WTC11 (cell line): ENCODE data around the gene MMS19. TPM values are rescaled to one million over a fixed set of nuclear protein-coding genes. Genes with fewer than 3 reads are reported as not detected.

Source experiments
- ATAC-seq: fragments of 200-7000 bp; cut with Tn5 transposase; 2 replicates; pipeline ENCODE4 v1.10.0; 2021; ENCODE audit warnings: mild to moderate bottlenecking, moderate library complexity
- CTCF ChIA-PET: fragments of 300-600 bp; sonication (Branson Sonifier 250); formaldehyde crosslinking; loops from one replicate; lab custom pipeline; 2021; ENCODE audit warnings: antibody characterized with exemption; lab: Charles Lee
- POLR2A ChIA-PET: fragments of 350-600 bp; sonication (Branson Sonifier 250); formaldehyde crosslinking; loops from one replicate; lab custom pipeline; 2021; ENCODE audit warnings: antibody characterized with exemption; lab: Charles Lee
- DNase-seq: peaks from one replicate; pipeline ENCODE4 v3.0.0; 2021; ENCODE audit warnings: low spot score
- H3K27ac Mint-ChIP-seq: 2 replicates; pipeline ENCODE4 v1.8.0; 2021; ENCODE audit warnings: mixed read lengths
- H3K27me3 Mint-ChIP-seq: 2 replicates; pipeline ENCODE4 v1.8.0; 2021; ENCODE audit warnings: low read depth, mild to moderate bottlenecking, moderate library complexity, mixed read lengths
- H3K36me3 Mint-ChIP-seq: 2 replicates; pipeline ENCODE4 v1.8.0; 2021; ENCODE audit warnings: mixed read lengths
- H3K4me1 Mint-ChIP-seq: 2 replicates; pipeline ENCODE4 v1.8.0; 2022; ENCODE audit warnings: mixed read lengths
- H3K4me3 Mint-ChIP-seq: 2 replicates; pipeline ENCODE4 v1.8.0; 2021; ENCODE audit warnings: mild to moderate bottlenecking, moderate library complexity, mixed read lengths
- H3K9me3 Mint-ChIP-seq: 2 replicates; pipeline ENCODE4 v1.8.0; 2021; ENCODE audit warnings: mixed read lengths
- ELF4 ChIP-seq: sonication (generic); formaldehyde crosslinking; IDR thresholded peaks from 2 replicates; pipeline ENCODE4 v1.8.1; 2022; ENCODE audit warnings: low read depth, mild to moderate bottlenecking, moderate library complexity, missing genetic modification reagents
- MXD4 ChIP-seq: fragments of 250-450 bp; sonication (Bioruptor Pico); IDR thresholded peaks from 2 replicates; pipeline ENCODE4 v1.8.0; 2021; ENCODE audit warnings: mild to moderate bottlenecking, moderate library complexity, borderline replicate concordance
- MYBL2 ChIP-seq: sonication (generic); formaldehyde crosslinking; IDR thresholded peaks from 2 replicates; pipeline ENCODE4 v1.8.1; 2023; ENCODE audit warnings: mild to moderate bottlenecking, moderate library complexity, missing genetic modification reagents
- NR1H2 ChIP-seq: sonication (generic); formaldehyde crosslinking; IDR thresholded peaks from 2 replicates; pipeline ENCODE4 v1.9.0; 2021; ENCODE audit warnings: mild to moderate bottlenecking, moderate library complexity, missing genetic modification reagents
- SOX15 ChIP-seq: fragments of 250-450 bp; sonication (Bioruptor Pico); IDR thresholded peaks from 2 replicates; pipeline ENCODE4 v1.9.0; 2021; ENCODE audit warnings: mild to moderate bottlenecking
- SP1 ChIP-seq: sonication (generic); formaldehyde crosslinking; conservative IDR thresholded peaks from 2 replicates; pipeline ENCODE4 v1.8.1; 2022; ENCODE audit warnings: missing genetic modification reagents
- ZBTB21 ChIP-seq: sonication (generic); formaldehyde crosslinking; IDR thresholded peaks from 2 replicates; pipeline ENCODE4 v1.8.1; 2023; ENCODE audit warnings: mild to moderate bottlenecking, missing genetic modification reagents, borderline replicate concordance
- ZNF121 ChIP-seq: sonication (generic); formaldehyde crosslinking; IDR thresholded peaks from 2 replicates; pipeline ENCODE4 v1.8.0; 2023; ENCODE audit warnings: missing genetic modification reagents
- ZNF396 ChIP-seq: fragments of 250-450 bp; sonication (Bioruptor Pico); IDR thresholded peaks from 2 replicates; pipeline ENCODE4 v1.8.0; 2021; ENCODE audit warnings: mild to moderate bottlenecking, moderate library complexity, borderline replicate concordance
- ZNF416 ChIP-seq: fragments of 250-450 bp; sonication (Bioruptor Pico); IDR thresholded peaks from 2 replicates; pipeline ENCODE4 v1.9.0; 2021; ENCODE audit warnings: mild to moderate bottlenecking, inconsistent platforms
- total RNA-seq: library from RNA; stranded (reverse); gene quantifications from 3 replicates; pipeline ENCODE4 v1.2.3, GENCODE V29; 2021
- TF ChIP-seq, protein P1 (sequence below): sonication (generic); formaldehyde crosslinking; IDR thresholded peaks from 2 replicates; pipeline ENCODE4 v1.8.1; 2022; ENCODE audit warnings: low read depth, missing genetic modification reagents, borderline replicate concordance
- TF ChIP-seq, protein P2 (sequence below): fragments of 250-450 bp; sonication (Bioruptor Pico); IDR thresholded peaks from 2 replicates; pipeline ENCODE4 v1.9.0; 2021; ENCODE audit warnings: mild to moderate bottlenecking, borderline replicate concordance
- TF ChIP-seq, protein P3 (sequence below): fragments of 250-450 bp; sonication (Bioruptor Pico); IDR thresholded peaks from 2 replicates; pipeline ENCODE4 v1.9.0; 2021; ENCODE audit warnings: mild to moderate bottlenecking
- TF ChIP-seq, protein P4 (sequence below): sonication (generic); formaldehyde crosslinking; IDR thresholded peaks from 2 replicates; pipeline ENCODE4 v1.8.0; 2022; ENCODE audit warnings: mild to moderate bottlenecking, missing genetic modification reagents
- TF ChIP-seq, protein P5 (sequence below): fragments of 250-450 bp; sonication (Bioruptor Pico); IDR thresholded peaks from 2 replicates; pipeline ENCODE4 v1.9.0; 2021; ENCODE audit warnings: moderate library complexity, mild to moderate bottlenecking, inconsistent platforms, borderline replicate concordance
- TF ChIP-seq, protein P6 (sequence below): fragments of 250-450 bp; sonication (Bioruptor Pico); IDR thresholded peaks from 2 replicates; pipeline ENCODE4 v1.9.0; 2021; ENCODE audit warnings: mild to moderate bottlenecking
- TF ChIP-seq, protein P7 (sequence below): sonication (generic); formaldehyde crosslinking; IDR thresholded peaks from 2 replicates; pipeline ENCODE4 v1.8.1; 2023; ENCODE audit warnings: mild to moderate bottlenecking, missing genetic modification reagents

The MMS19 gene
- total RNA-seq, 1 experiment from 2014 or later, result 135 TPM

DNA sequence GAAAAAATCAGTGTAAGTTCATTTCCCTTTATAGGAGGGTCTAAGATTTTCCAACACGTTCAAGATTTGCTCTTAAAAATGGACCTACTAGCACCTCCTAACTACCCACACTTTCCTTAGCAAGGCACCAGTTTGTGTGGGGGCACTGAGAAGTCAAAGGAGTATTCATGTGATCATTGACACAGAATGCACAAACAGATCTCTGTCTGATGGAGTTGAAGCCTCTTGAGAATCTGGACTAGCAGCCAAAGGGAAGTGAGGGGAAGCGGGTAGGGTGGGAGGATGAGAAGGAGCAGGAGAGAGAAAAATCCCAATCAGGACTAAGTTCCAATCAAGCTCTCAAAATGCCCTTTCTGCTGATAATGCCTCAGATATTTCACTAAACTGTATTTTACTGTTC lies 4.1 kb downstream of the MMS19 start (continued):
- TF ChIP-seq, protein P1, sequence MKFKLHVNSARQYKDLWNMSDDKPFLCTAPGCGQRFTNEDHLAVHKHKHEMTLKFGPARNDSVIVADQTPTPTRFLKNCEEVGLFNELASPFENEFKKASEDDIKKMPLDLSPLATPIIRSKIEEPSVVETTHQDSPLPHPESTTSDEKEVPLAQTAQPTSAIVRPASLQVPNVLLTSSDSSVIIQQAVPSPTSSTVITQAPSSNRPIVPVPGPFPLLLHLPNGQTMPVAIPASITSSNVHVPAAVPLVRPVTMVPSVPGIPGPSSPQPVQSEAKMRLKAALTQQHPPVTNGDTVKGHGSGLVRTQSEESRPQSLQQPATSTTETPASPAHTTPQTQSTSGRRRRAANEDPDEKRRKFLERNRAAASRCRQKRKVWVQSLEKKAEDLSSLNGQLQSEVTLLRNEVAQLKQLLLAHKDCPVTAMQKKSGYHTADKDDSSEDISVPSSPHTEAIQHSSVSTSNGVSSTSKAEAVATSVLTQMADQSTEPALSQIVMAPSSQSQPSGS (CRISPR knock-in tag), result no peak
- no peak for TF ChIP-seq MXD4 (CRISPR knock-in tag)
- TF ChIP-seq, protein P2, sequence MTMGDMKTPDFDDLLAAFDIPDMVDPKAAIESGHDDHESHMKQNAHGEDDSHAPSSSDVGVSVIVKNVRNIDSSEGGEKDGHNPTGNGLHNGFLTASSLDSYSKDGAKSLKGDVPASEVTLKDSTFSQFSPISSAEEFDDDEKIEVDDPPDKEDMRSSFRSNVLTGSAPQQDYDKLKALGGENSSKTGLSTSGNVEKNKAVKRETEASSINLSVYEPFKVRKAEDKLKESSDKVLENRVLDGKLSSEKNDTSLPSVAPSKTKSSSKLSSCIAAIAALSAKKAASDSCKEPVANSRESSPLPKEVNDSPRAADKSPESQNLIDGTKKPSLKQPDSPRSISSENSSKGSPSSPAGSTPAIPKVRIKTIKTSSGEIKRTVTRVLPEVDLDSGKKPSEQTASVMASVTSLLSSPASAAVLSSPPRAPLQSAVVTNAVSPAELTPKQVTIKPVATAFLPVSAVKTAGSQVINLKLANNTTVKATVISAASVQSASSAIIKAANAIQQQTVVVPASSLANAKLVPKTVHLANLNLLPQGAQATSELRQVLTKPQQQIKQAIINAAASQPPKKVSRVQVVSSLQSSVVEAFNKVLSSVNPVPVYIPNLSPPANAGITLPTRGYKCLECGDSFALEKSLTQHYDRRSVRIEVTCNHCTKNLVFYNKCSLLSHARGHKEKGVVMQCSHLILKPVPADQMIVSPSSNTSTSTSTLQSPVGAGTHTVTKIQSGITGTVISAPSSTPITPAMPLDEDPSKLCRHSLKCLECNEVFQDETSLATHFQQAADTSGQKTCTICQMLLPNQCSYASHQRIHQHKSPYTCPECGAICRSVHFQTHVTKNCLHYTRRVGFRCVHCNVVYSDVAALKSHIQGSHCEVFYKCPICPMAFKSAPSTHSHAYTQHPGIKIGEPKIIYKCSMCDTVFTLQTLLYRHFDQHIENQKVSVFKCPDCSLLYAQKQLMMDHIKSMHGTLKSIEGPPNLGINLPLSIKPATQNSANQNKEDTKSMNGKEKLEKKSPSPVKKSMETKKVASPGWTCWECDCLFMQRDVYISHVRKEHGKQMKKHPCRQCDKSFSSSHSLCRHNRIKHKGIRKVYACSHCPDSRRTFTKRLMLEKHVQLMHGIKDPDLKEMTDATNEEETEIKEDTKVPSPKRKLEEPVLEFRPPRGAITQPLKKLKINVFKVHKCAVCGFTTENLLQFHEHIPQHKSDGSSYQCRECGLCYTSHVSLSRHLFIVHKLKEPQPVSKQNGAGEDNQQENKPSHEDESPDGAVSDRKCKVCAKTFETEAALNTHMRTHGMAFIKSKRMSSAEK (CRISPR knock-in tag), result no peak

DNA sequence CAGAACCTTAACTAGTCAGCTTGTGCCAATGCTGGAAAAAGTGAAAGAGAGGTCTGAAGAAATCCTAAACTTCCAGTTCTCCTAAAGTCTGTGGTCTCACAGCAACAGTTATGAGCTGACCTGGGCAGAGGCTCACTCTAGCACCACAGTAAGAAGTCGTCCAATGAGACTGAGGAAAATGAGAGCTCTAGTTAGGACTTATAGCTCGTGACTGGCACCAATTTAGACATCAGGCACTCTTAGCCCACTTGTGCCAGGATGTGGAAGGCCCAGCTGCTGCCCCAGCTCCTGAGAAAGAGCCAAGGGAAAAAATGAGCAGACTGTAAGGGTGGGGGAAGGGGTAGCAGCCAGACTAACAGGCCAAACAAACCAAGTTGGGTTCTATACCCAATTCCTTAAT lies 7.6 kb downstream of the MMS19 start:
- Mint-ChIP-seq H3K27ac (peak overlapping the region; percentile 75), H3K9me3 (no peaks in the 10 kb centered on the region), H3K4me3 (no peak overlapping the region), H3K36me3 (peaks cover 22% of the 10 kb centered on the region), H3K4me1 (peaks cover 41% of the 10 kb centered on the region), H3K27me3 (no peaks in the 10 kb centered on the region)
- no peak for ATAC-seq
- ChIA-PET CTCF (interaction anchor here (1.1 to 1.2 kb wide), 2 partner anchors 26 to 63 kb away, joined by 3 to 5 read pairs; no protein-coding TSS in a partner anchor), POLR2A (interaction anchor here (0.6 kb wide), 1 partner anchor 49 kb away, joined by 3 read pairs; no protein-coding TSS in a partner anchor)
- no peak for DNase-seq
- TF ChIP-seq, protein P1 (CRISPR knock-in tag), result no peak
- TF ChIP-seq ZBTB21 (CRISPR knock-in tag) (no peak), SP1 (no peak), SOX15 (CRISPR knock-in tag) (no peak), ZNF121 (CRISPR knock-in tag) (no peak), MYBL2 (CRISPR knock-in tag) (no peak), ZNF416 (CRISPR knock-in tag) (no peak), ELF4 (no peak), ZNF396 (CRISPR knock-in tag) (no peak), NR1H2 (no peak)
- TF ChIP-seq, protein P3, sequence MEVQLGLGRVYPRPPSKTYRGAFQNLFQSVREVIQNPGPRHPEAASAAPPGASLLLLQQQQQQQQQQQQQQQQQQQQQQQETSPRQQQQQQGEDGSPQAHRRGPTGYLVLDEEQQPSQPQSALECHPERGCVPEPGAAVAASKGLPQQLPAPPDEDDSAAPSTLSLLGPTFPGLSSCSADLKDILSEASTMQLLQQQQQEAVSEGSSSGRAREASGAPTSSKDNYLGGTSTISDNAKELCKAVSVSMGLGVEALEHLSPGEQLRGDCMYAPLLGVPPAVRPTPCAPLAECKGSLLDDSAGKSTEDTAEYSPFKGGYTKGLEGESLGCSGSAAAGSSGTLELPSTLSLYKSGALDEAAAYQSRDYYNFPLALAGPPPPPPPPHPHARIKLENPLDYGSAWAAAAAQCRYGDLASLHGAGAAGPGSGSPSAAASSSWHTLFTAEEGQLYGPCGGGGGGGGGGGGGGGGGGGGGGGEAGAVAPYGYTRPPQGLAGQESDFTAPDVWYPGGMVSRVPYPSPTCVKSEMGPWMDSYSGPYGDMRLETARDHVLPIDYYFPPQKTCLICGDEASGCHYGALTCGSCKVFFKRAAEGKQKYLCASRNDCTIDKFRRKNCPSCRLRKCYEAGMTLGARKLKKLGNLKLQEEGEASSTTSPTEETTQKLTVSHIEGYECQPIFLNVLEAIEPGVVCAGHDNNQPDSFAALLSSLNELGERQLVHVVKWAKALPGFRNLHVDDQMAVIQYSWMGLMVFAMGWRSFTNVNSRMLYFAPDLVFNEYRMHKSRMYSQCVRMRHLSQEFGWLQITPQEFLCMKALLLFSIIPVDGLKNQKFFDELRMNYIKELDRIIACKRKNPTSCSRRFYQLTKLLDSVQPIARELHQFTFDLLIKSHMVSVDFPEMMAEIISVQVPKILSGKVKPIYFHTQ, result no peak
- TF ChIP-seq, protein P2 (CRISPR knock-in tag), result no peak
- TF ChIP-seq, protein P4, sequence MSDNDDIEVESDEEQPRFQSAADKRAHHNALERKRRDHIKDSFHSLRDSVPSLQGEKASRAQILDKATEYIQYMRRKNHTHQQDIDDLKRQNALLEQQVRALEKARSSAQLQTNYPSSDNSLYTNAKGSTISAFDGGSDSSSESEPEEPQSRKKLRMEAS (CRISPR knock-in tag), result no peak
- TF ChIP-seq, protein P5, sequence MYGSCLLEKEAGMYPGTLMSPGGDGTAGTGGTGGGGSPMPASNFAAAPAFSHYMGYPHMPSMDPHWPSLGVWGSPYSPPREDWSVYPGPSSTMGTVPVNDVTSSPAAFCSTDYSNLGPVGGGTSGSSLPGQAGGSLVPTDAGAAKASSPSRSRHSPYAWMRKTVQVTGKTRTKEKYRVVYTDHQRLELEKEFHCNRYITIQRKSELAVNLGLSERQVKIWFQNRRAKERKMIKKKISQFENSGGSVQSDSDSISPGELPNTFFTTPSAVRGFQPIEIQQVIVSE (CRISPR knock-in tag), result no peak
- TF ChIP-seq, protein P6, sequence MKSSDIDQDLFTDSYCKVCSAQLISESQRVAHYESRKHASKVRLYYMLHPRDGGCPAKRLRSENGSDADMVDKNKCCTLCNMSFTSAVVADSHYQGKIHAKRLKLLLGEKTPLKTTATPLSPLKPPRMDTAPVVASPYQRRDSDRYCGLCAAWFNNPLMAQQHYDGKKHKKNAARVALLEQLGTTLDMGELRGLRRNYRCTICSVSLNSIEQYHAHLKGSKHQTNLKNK, result no peak
- TF ChIP-seq, protein P7, sequence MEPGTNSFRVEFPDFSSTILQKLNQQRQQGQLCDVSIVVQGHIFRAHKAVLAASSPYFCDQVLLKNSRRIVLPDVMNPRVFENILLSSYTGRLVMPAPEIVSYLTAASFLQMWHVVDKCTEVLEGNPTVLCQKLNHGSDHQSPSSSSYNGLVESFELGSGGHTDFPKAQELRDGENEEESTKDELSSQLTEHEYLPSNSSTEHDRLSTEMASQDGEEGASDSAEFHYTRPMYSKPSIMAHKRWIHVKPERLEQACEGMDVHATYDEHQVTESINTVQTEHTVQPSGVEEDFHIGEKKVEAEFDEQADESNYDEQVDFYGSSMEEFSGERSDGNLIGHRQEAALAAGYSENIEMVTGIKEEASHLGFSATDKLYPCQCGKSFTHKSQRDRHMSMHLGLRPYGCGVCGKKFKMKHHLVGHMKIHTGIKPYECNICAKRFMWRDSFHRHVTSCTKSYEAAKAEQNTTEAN, result no peak
